NCI-H187 treated with DMSO at 0.1 percent for 48 hours (cell line): Measurements from ENCODE around the gene NKAIN1.
"Not testable (repeated sequence)": the region's sequence is repeated elsewhere in the genome, so short reads cannot be mapped to it uniquely, and the experiment has no call there.

Source experiments
- DNase-seq: peaks from one replicate; lab custom pipeline; 2025; lab: John Stamatoyannopoulos, UW

Gene NKAIN1

DNA sequence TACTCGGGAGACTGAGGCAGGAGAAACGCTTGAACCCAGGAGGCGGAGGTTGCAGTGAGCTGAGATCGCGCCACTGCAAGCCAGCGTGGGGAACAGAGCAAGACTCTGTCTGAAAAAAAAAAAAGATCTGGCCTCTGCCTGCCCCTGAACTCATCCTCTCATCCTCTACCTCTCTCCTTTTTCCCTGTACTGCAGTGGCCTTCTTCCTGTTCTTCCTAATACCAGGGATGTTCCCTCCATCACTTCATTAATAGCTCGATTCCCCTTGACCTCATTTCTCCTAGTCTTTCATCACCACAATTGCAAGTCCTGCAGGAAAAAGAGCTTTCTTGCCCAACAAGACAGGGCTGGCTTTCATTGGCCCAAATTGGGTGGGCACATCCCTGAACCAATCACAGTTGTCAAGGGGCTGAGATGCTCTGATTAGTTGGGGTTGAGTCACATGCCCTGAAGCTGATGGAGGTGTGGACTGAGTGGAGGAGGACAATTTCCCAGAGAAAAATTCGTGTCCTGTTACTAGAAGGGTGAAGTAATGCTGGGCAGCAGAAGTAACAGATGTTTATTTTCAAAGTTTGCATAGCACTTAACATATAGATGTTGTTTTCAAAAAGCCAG, 87.4 kb downstream of the NKAIN1 start:
- no peak for DNase-seq

DNA sequence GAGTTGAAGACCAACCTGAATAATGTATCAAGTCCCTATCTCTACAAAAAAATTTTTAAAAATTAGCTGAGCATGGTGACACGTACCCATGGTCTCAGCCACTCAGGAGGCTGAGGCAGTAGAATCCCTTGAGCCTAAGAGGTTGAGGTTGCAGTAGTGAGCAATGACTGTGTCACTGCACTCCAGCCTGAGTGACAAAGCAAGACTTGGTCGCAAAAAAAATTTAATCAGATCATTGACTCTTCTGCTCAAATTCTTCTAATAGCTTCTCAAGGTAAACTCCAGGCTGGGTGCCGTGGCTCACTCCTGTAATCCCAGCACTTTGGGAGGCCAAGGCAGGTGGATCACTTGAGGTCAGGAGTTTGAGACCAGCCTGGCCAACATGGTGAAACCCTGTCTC, 88.3 kb downstream of the NKAIN1 start:
- DNase-seq = no peak

DNA sequence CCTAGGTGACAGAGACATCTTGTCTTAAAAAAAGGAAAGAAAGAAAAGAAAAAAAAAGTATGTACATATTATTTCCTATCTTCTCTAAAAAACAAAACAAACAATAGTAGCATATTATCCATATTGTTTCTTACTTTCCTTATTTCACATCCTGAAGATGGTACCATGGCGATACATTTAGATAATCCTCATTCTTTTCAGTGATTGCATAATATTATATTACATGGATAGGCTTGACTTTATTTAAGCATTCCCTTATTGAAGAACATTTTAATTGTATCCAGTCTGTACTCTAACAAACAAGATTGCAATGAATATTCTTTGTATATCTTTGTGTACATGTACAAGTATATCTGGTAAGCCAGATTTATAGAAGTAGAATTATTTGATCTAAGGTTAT, 91.3 kb downstream of the NKAIN1 start:
- no peak for DNase-seq

DNA sequence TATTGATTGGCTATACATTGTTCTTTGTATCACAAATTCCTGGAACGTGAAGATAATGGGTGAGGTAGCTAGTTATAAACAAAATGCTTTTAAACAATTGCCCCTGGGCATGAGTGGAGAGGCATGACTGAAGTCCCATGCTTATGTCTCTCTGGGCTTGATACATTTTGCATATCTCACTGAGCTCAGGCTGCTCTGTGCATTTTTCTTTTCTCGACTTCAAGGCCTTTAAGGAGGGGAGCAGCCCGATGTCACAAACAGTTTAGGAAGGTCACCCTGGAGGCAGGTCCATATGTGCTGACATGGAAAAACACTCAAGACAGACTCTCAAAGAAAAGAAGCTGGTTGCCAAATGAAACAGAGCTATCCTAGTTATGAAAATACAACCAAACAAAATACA, 94.0 kb downstream of the NKAIN1 start:
- no peak for DNase-seq

DNA sequence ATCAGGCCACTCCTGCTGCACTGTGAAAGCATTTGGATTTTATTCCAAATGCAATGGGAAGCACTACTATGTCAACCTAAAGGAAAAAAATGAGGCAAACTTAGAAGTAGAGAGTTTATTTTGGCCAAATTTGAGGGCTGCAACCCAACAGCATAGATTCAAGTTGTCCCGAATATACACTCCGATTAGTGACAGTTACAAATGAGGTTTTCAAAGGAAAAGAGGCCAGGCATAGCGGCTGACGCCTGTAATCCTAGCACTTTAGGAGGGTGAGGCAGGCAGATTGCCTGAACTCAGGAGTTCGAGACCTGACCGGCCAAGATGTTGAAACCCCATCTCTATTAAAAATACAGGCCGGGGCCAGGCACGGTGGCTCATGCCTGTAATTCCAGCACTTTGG, 95.2 kb downstream of the NKAIN1 start:
- DNase-seq = no peak

DNA sequence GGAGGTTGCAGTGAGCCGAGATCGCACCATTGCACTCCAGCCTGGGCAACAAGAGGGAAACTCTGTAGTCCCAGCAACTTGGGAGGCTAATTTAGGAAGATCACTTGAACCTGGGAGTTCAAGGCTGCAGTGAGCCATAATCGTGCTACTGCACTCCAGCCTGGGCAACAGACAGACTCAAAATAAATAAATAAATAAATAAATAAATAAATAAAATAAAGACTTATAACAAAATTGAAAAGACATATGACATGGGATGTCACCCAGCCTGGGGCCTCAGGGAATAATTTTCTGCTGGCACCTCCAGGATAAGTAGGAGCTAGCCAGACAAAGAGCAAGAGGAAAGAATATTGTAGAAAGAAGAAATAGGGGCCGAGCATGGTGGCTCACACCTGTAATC, 96.2 kb downstream of the NKAIN1 start:
- DNase-seq = no peak

DNA sequence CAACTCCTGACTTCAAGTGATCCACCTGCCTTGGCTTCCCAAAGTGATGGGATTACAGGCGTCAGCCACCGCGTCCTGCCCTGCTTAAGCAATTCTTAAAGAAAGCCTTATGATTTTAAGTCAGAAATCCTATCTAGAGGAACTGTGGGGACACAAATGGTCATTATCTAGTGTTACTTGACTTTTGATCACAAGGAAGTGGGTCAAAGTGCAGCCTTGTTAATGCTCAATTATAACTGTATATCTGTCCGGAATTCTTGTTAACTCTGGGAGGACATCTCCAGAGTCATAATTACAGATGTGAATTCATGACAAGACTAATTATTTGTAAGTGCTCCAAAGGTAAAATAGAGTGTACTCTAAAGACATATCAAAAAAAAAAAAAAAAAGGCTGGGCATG, 97.3 kb downstream of the NKAIN1 start:
- no peak for DNase-seq

DNA sequence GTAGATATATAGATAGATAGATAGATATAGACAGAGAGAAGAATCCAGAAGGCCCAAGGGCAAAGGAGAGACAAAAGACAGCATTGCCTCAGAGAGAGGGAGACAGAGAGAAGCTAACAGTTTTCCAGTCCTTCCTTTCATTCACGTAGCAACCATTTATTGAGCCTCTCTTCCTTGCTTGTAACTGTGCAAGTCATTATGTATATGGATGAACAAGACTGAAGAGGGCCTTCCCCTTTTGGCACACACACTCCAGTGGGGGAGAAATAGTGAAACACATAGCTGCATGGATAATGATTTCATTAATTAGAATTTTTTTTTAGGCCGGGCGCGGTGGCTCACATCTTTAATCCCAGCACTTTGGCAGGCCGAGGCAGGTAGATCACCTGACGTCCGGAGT, 99.4 kb downstream of the NKAIN1 start:
- no peak for DNase-seq

DNA sequence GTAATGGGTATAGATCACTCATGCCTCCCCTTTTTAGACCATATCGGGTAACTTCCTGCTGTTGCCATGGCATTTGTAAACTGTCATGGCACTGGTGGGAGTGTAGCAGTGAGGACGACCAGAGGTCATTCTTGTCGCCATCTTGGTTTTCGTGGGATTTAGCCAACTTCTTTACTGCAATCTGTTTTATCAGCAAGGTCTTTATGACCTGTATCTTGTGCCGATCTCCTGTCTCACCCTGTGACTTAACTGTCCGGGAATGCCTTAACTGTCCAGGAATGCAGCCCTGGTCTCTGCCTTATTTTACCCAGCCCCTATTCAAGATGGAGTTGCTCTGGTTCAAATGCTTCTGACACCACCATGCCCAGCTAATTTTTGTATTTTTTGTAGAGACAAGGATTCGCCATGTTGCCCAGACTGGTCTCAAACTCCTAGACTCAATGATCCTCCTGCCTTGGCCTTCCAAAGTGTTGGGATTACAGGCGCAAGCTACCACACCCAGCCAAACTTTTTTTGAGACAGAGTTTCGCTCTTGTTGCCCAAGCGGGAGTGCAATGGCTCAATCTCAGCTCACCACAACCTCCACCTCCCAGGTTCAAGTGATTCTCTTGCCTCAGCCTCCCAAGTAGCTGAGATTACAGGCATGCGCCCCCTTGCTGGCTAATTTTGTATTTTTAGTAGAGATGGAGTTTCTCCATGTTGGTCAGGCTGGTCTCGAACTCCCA, 100.7 kb downstream of the NKAIN1 start:
- DNase-seq = not testable (repeated sequence)

DNA sequence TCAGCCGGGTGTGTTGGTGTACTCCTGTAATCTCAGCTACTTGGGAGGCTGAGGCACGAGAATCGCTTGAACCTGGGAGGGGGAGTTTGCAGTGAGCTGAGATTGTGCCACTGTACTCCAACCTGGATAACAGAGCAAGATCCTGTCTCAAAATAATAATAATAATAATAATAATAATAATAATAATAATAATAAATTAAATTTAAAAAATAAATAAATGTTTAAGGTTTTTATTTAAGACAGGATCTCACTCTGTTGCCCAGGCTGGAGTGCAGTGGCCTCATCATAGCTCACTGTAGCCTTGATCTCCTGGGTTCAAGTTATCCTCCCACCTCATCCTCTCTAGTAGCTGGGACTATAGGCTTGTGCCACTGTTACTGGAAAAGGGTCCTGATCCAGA, 101.8 kb downstream of the NKAIN1 start:
- not testable (repeated sequence) for DNase-seq

DNA sequence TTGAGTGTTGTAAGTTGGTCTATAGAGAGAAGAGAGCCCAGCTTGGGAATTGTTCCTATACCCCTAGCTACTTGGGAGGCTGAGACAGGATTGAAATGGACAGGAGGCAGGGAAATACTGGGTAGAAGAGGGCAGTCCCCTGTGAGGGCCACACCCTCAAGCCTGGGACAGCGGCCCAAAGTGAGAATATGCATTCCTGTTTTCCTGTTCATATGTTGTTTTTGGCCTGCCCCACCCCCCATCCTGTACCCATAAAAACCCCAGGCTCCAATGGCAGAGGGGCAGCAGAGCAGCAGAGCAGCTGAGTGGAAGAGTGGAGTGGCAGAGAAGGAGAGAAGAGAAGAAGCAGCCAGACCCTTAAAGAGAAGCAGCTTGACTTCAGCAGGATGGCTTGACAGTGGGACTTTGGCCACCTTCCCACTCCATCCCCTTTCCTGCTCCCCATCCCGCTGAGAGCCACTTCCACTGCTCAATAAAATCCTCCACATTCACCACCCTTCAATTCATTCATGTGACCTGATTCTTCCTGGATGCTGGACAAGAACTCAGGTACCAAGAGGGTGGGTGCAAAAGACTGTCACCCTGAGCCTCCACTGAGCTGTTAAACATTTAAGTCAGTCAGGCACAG, 103.6 kb downstream of the NKAIN1 start:
- DNase-seq = no peak

DNA sequence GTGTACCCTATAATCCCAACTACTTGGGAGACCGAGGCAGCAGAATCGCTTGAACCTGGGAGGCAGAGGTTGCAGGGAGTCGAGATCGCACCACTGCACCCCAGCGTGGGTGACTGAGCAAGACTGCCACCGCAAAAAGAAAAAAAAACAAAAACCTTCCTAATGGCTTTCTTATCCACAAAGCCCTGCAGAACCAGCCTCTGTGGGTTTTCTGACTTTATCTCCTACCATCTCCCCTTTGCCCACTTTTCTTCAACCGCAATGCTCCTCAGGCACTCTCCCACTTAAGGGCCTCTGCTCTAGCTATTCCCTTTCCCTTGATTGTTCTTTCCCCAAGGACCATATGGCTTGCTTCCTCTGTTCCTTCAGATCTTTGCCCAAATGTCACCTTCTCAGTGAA, 106.3 kb downstream of the NKAIN1 start:
- DNase-seq = no peak
